ENCODE data around the gene ZDHHC13. TPM values are rescaled to one million over a fixed set of nuclear protein-coding genes. Genes with fewer than 3 reads are reported as not detected.
A peak's percentile ranks its signal among the peaks of the same experiment; 100 is the strongest.

ZDHHC13 gene
- total and polyA plus RNA-seq, 10 of the 15 experiments (the other 5 are each of a cell fraction or from before 2014, with no cell fraction given): 8.5 to 34.2 (median 20.4) TPM

DNA sequence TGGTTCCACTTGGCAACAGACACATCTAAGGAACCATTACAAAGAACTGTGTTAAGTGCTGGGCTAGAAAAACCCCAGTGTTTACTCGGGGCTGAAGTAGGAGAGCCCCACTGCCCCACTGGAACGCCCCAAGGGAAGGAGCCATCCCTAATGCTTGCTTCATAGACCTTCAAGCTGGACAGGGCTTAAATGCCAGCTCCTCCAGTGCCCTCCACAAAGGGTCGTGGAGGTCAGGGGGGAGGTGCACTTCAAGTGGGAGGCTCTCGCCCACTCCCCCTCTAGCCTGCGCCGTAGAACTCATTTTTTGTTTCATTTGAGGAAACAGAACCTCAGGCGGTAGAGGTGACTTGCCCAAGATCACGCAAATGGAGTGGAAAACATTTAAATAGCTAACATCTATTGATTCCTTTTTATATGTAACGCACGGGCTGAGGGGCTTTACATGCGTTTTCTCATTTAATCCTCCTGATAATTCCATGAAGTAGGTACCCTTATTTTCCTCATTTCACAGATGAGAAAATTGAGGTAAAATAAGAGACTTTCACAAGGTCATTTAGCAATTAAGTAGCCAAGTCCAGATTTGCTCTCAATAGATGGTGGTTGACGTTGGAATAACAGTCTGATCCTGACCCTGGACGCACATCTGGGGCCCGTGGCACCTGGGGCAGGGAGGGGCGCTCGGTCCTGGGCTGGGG, 545 bp upstream of the ZDHHC13 start (continued):
- TF ChIP-seq, protein P1, sequence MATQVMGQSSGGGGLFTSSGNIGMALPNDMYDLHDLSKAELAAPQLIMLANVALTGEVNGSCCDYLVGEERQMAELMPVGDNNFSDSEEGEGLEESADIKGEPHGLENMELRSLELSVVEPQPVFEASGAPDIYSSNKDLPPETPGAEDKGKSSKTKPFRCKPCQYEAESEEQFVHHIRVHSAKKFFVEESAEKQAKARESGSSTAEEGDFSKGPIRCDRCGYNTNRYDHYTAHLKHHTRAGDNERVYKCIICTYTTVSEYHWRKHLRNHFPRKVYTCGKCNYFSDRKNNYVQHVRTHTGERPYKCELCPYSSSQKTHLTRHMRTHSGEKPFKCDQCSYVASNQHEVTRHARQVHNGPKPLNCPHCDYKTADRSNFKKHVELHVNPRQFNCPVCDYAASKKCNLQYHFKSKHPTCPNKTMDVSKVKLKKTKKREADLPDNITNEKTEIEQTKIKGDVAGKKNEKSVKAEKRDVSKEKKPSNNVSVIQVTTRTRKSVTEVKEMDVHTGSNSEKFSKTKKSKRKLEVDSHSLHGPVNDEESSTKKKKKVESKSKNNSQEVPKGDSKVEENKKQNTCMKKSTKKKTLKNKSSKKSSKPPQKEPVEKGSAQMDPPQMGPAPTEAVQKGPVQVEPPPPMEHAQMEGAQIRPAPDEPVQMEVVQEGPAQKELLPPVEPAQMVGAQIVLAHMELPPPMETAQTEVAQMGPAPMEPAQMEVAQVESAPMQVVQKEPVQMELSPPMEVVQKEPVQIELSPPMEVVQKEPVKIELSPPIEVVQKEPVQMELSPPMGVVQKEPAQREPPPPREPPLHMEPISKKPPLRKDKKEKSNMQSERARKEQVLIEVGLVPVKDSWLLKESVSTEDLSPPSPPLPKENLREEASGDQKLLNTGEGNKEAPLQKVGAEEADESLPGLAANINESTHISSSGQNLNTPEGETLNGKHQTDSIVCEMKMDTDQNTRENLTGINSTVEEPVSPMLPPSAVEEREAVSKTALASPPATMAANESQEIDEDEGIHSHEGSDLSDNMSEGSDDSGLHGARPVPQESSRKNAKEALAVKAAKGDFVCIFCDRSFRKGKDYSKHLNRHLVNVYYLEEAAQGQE (IDR thresholded peaks at IDR 0.05; ENCODE audit: low read depth, low read length): peak; percentile 33; the same call in 1 of the 2 replicates
- TF ChIP-seq, protein P2, sequence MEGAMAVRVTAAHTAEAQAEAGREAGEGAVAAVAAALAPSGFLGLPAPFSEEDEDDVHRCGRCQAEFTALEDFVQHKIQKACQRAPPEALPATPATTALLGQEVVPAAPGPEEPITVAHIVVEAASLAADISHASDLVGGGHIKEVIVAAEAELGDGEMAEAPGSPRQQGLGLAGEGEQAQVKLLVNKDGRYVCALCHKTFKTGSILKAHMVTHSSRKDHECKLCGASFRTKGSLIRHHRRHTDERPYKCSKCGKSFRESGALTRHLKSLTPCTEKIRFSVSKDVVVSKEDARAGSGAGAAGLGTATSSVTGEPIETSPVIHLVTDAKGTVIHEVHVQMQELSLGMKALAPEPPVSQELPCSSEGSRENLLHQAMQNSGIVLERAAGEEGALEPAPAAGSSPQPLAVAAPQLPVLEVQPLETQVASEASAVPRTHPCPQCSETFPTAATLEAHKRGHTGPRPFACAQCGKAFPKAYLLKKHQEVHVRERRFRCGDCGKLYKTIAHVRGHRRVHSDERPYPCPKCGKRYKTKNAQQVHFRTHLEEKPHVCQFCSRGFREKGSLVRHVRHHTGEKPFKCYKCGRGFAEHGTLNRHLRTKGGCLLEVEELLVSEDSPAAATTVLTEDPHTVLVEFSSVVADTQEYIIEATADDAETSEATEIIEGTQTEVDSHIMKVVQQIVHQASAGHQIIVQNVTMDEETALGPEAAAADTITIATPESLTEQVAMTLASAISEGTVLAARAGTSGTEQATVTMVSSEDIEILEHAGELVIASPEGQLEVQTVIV (IDR thresholded peaks at IDR 0.05; ENCODE audit: borderline replicate concordance, partially characterized antibody): no peak
- TF ChIP-seq TCF7 (IDR thresholded peaks at IDR 0.05; ENCODE audit: borderline replicate concordance): no peak
- TF ChIP-seq BRCA1 (IDR thresholded peaks at IDR 0.05; ENCODE audit: low read depth, low read length): no peak
- no peak for TF ChIP-seq BACH1 (IDR thresholded peaks at IDR 0.05; ENCODE audit: borderline replicate concordance)
- TF ChIP-seq E2F4 (IDR thresholded peaks at IDR 0.05; ENCODE audit: low read depth, low read length): no peak
- 0 out of 2 replicates have a peak, but pooled peaks have one; percentile 8 for TF ChIP-seq BCL11A (IDR thresholded peaks at IDR 0.05; ENCODE audit: low read depth, low read length)
- no peak for TF ChIP-seq ZBED1 (IDR thresholded peaks at IDR 0.05; ENCODE audit: borderline replicate concordance)
- TF ChIP-seq NR2C1 (IDR thresholded peaks at IDR 0.05): no peak
- TF ChIP-seq CREM (IDR thresholded peaks at IDR 0.05; ENCODE audit: low read depth): 0 out of 2 replicates have a peak, but pooled peaks have one; percentile 23
- TF ChIP-seq NR2F1 (conservative IDR thresholded peaks at IDR 0.05): peak; percentile 90
- TF ChIP-seq, protein P3, sequence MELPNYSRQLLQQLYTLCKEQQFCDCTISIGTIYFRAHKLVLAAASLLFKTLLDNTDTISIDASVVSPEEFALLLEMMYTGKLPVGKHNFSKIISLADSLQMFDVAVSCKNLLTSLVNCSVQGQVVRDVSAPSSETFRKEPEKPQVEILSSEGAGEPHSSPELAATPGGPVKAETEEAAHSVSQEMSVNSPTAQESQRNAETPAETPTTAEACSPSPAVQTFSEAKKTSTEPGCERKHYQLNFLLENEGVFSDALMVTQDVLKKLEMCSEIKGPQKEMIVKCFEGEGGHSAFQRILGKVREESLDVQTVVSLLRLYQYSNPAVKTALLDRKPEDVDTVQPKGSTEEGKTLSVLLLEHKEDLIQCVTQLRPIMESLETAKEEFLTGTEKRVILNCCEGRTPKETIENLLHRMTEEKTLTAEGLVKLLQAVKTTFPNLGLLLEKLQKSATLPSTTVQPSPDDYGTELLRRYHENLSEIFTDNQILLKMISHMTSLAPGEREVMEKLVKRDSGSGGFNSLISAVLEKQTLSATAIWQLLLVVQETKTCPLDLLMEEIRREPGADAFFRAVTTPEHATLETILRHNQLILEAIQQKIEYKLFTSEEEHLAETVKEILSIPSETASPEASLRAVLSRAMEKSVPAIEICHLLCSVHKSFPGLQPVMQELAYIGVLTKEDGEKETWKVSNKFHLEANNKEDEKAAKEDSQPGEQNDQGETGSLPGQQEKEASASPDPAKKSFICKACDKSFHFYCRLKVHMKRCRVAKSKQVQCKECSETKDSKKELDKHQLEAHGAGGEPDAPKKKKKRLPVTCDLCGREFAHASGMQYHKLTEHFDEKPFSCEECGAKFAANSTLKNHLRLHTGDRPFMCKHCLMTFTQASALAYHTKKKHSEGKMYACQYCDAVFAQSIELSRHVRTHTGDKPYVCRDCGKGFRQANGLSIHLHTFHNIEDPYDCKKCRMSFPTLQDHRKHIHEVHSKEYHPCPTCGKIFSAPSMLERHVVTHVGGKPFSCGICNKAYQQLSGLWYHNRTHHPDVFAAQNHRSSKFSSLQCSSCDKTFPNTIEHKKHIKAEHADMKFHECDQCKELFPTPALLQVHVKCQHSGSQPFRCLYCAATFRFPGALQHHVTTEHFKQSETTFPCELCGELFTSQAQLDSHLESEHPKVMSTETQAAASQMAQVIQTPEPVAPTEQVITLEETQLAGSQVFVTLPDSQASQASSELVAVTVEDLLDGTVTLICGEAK (IDR thresholded peaks at IDR 0.05; ENCODE audit: borderline replicate concordance): no peak
- no peak for TF ChIP-seq RAD21 (IDR thresholded peaks at IDR 0.05; ENCODE audit: insufficient read depth, low read depth, low read length)
- no peak for TF ChIP-seq CHD1 (IDR thresholded peaks at IDR 0.05; ENCODE audit: low read depth, low read length)
